Common myeloid progenitor, CD34-positive (primary cell): ENCODE data around the gene ATP6AP1.
A peak's percentile ranks its signal among the peaks of the same experiment; 100 is the strongest.
"Not testable (repeated sequence)": the region's sequence is repeated elsewhere in the genome, so short reads cannot be mapped to it uniquely, and the experiment has no call there.

Experiments used
- CTCF ChIA-PET: fragments of 350-600 bp; sonication (Branson Sonifier 250); formaldehyde crosslinking; loops from one replicate; lab custom pipeline; 2021; ENCODE audit warnings: antibody characterized with exemption; lab: Charles Lee
- POLR2A ChIA-PET: fragments of 350-600 bp; sonication (Branson Sonifier 250); formaldehyde crosslinking; loops from one replicate; lab custom pipeline; 2021; ENCODE audit warnings: antibody characterized with exemption; lab: Charles Lee
- DNase-seq, 3 donors: peaks; one replicate each; pipeline versions ENCODE4 v3.0.0 to v3.0.0-alpha.2; 2013
- H3K27ac ChIP-seq, 2 experiments: 1 replicate in 1 of 2; 2 replicates in 1 of 2; pipeline ENCODE4 v1.7.0; 2013; ENCODE audit warnings: inconsistent platforms in 2 of 2, low read length in 2 of 2, mild to moderate bottlenecking in 2 of 2, low read depth in 1 of 2, moderate library complexity in 1 of 2; ENCODE audit not compliant: severe bottlenecking in 2 of 2, insufficient read depth in 1 of 2, poor library complexity in 1 of 2
- H3K27me3 ChIP-seq, 5 experiments: replicated peaks in 2 of 5; 1 replicate in 3 of 5; 2 replicates in 2 of 5; pipeline versions ENCODE4 v1.6.1 to v1.7.0; 2013; ENCODE audit warnings: low read length in 4 of 5, mild to moderate bottlenecking in 2 of 5, moderate library complexity in 2 of 5, inconsistent platforms in 1 of 5; ENCODE audit not compliant: insufficient read depth in 5 of 5, control insufficient read depth in 4 of 5
- H3K36me3 ChIP-seq, 4 experiments: 1 replicate in 2 of 4; 2 replicates in 2 of 4; pipeline versions ENCODE4 v1.6.1 to v1.7.0; 2013; ENCODE audit warnings: low read length in 3 of 4, control low read depth in 1 of 4, mild to moderate bottlenecking in 1 of 4; ENCODE audit not compliant: control insufficient read depth in 4 of 4, insufficient read depth in 4 of 4
- H3K4me1 ChIP-seq, 4 experiments: 1 replicate in 3 of 4; 2 replicates in 1 of 4; pipeline versions ENCODE4 v1.6.1 to v1.7.1; 2013; ENCODE audit warnings: low read length in 3 of 4, mild to moderate bottlenecking in 3 of 4, control low read depth in 1 of 4, inconsistent platforms in 1 of 4, moderate library complexity in 1 of 4; ENCODE audit not compliant: control insufficient read depth in 4 of 4, insufficient read depth in 4 of 4; ENCODE audit errors: control extremely low read depth in 1 of 4
- H3K4me3 ChIP-seq, 7 experiments: 1 replicate in 4 of 7; 2 replicates in 3 of 7; pipeline versions ENCODE4 v1.5.1 to v1.7.0; 2013; ENCODE audit warnings: mild to moderate bottlenecking in 7 of 7, low read length in 6 of 7, moderate library complexity in 6 of 7, inconsistent platforms in 2 of 7, low read depth in 2 of 7, control low read depth in 1 of 7; ENCODE audit not compliant: insufficient read depth in 4 of 7, control insufficient read depth in 1 of 7; ENCODE audit errors: extremely low read depth in 1 of 7
- H3K9me3 ChIP-seq, 5 experiments: 1 replicate in 4 of 5; 2 replicates in 1 of 5; pipeline versions ENCODE4 v1.6.1 to v1.7.1; 2013; ENCODE audit warnings: low read length in 4 of 5, mild to moderate bottlenecking in 2 of 5, inconsistent platforms in 1 of 5, low read depth in 1 of 5, moderate library complexity in 1 of 5; ENCODE audit not compliant: control insufficient read depth in 4 of 5, insufficient read depth in 2 of 5; ENCODE audit errors: control extremely low read depth in 1 of 5
- WGBS: methylation state at CpG from one replicate; pipeline ENCODE4 v1.1.5; 2013; ENCODE audit not compliant: insufficient coverage; 5-methylcytosine and 5-hydroxymethylcytosine counted together

The ATP6AP1 gene

GRCh38 chrX:154399527-154400368 lies 28.7 kb upstream of the ATP6AP1 start:
- H3K27me3 ChIP-seq = no peaks in the 10 kb centered on the region
- POLR2A ChIA-PET = interaction anchor here (1.1 kb wide), 1 partner anchor 12 kb away, joined by 4 read pairs; no protein-coding TSS in a partner anchor
- peak overlapping the region in 1 of 2 experiments; percentile 97 for H3K27ac ChIP-seq
- peak overlapping the region in 6 of 7 experiments; percentile 71 to 89 (median 78) for H3K4me3 ChIP-seq
- 69% methylated on average over 7 of the region's 14 CpGs for WGBS
- peaks cover 0 to 22% (median 12%) of the 10 kb centered on the region in 4 experiments for H3K4me1 ChIP-seq
- no peak for DNase-seq
- CTCF ChIA-PET = interaction anchor here (0.7 to 1.3 kb wide), 5 partner anchors 9 to 386 kb away, joined by 3 read pairs; no protein-coding TSS in a partner anchor
- peaks cover 0 to 26% (median 16%) of the 10 kb centered on the region in 4 experiments for H3K36me3 ChIP-seq
- peaks cover 0 to 9% (median 0%) of the 10 kb centered on the region in 5 experiments for H3K9me3 ChIP-seq

GRCh38 chrX:154400369-154400817 lies 28.1 kb upstream of the ATP6AP1 start:
- H3K4me1 ChIP-seq = peaks cover 0 to 22% (median 12%) of the 10 kb centered on the region in 4 experiments
- H3K9me3 ChIP-seq, DNase-seq, H3K27me3 ChIP-seq, H3K27ac ChIP-seq, POLR2A ChIA-PET: not testable (repeated sequence)
- CTCF ChIA-PET = interaction anchor here (0.7 to 1.0 kb wide), 2 partner anchors 8 to 29 kb away, joined by 3 read pairs; no protein-coding TSS in a partner anchor
- H3K4me3 ChIP-seq = peak overlapping the region in 2 of 7 experiments; percentile 71 to 89
- 86% methylated on average over 3 of the region's 6 CpGs for WGBS
- H3K36me3 ChIP-seq = peaks cover 0 to 28% (median 16%) of the 10 kb centered on the region in 4 experiments

DNA sequence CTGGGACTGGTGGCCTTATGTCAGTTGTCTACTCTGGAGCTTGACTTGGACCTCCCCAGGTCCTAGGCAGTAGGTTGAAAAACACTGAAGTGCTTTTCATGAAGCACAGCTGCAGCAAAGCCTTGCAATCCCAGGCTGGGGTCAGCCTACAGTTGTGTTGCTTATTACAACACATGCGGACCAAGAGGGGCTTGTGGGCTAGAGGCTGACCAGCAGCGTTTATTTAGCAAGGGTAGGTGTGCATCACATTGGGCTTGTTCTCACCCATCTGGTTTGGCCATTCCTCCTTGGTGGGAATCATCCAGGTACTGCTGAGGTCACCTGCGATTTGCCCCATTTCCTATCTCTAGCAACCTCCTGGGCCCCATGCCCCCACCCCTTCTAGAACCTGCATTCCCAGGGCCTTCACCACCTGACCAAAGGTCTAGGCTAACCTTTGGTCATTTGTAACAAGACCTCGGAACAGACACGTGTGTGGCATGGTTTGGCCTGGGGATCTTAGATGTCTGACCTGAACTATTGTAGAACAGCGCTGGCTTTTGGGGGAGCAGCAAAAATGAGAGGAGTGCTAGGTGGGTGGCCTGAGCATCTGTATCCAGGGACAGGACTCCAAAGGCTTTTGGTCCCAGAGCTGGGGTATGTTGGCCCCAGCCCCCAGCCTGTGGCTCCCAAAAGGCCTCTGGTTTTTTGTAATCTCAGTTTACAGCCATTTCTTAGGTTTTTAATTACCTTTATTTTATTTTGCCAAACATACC lies 27.3 kb upstream of the ATP6AP1 start:
- Histone ChIP-seq H3K4me1 (peaks cover 0 to 22% (median 12%) of the 10 kb centered on the region in 4 experiments), H3K27ac (no peak overlapping the region), H3K27me3 (no peaks in the 10 kb centered on the region), H3K36me3 (peaks cover 0 to 28% (median 16%) of the 10 kb centered on the region in 4 experiments), H3K4me3 (no peak overlapping the region), H3K9me3 (peaks cover 0 to 9% (median 0%) of the 10 kb centered on the region in 5 experiments)
- DNase-seq = peak in 2 of 3 donors; percentile 41 to 44
- CTCF ChIA-PET = interaction anchor here (0.8 to 1.3 kb wide), 2 partner anchors 8 to 26 kb away, joined by 3 to 4 read pairs; partner anchors contain the start of gene DNASE1L1
- POLR2A ChIA-PET = interaction anchor here (1.6 kb wide), 1 partner anchor 11 kb away, joined by 5 read pairs; no protein-coding TSS in a partner anchor
- 83% methylated on average over 6 of the region's 6 CpGs for WGBS

GRCh38 chrX:154401918-154402621 lies 26.4 kb upstream of the ATP6AP1 start:
- Histone ChIP-seq H3K27me3 (no peaks in the 10 kb centered on the region), H3K36me3 (peaks cover 0 to 28% (median 16%) of the 10 kb centered on the region in 4 experiments), H3K4me3 (no peak overlapping the region), H3K4me1 (peaks cover 0 to 22% (median 10%) of the 10 kb centered on the region in 4 experiments), H3K9me3 (peaks cover 0 to 9% (median 0%) of the 10 kb centered on the region in 5 experiments), H3K27ac (no peak overlapping the region)
- ChIA-PET CTCF (interaction anchor here (1.3 kb wide), 1 partner anchor 26 kb away, joined by 3 read pairs; no protein-coding TSS in a partner anchor), POLR2A (interaction anchor here (1.6 kb wide), 1 partner anchor 10 kb away, joined by 5 read pairs; no protein-coding TSS in a partner anchor)
- no CpG with 5 or more reads among the region's 6 CpGs for WGBS
- DNase-seq = no peak

GRCh38 chrX:154402622-154403127 lies 25.8 kb upstream of the ATP6AP1 start:
- Histone ChIP-seq H3K4me3 (no peak overlapping the region), H3K27me3 (no peaks in the 10 kb centered on the region), H3K4me1 (peaks cover 0 to 17% (median 7%) of the 10 kb centered on the region in 4 experiments), H3K27ac (no peak overlapping the region), H3K9me3 (peaks cover 0 to 9% (median 0%) of the 10 kb centered on the region in 5 experiments), H3K36me3 (peaks cover 0 to 28% (median 16%) of the 10 kb centered on the region in 4 experiments)
- DNase-seq = no peak
- POLR2A ChIA-PET = interaction anchor here (1.6 kb wide), 1 partner anchor 10 kb away, joined by 5 read pairs; no protein-coding TSS in a partner anchor
- WGBS = 88% methylated on average over 19 of the region's 19 CpGs
- CTCF ChIA-PET = interaction anchor here (1.3 kb wide), 1 partner anchor 25 kb away, joined by 3 read pairs; no protein-coding TSS in a partner anchor

DNA sequence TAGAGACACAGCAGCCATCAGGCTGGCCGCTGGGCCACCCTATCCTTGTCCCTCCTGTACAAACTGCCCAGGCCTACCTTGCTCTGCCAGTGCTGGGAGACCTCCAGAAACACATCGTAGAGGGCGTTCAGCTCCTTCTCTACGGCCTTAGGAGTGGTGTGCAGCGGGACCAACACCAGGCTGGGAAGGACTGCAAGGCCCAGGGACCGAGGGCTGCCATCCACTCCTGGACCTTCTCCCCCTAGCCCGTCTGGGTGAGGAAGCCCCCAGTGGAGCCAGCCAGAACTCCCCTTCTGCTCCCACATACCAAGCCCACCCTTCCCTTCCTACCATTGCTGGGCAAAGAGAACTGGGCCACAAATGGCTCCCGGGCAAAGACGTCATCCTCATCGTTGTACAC lies 25.3 kb upstream of the ATP6AP1 start:
- WGBS = 93% methylated on average over 9 of the region's 10 CpGs

More for the DNA sequence above, 25.3 kb upstream of the ATP6AP1 start:
- Histone ChIP-seq H3K36me3 (peaks cover 0 to 28% (median 16%) of the 10 kb centered on the region in 4 experiments), H3K4me1 (peaks cover 0 to 16% (median 7%) of the 10 kb centered on the region in 4 experiments), H3K9me3 (peaks cover 0 to 7% (median 0%) of the 10 kb centered on the region in 5 experiments), H3K27ac (no peak overlapping the region), H3K4me3 (no peak overlapping the region), H3K27me3 (no peaks in the 10 kb centered on the region)
- ChIA-PET POLR2A (interaction anchor here (1.6 kb wide), 1 partner anchor 9 kb away, joined by 5 read pairs; no protein-coding TSS in a partner anchor), CTCF (interaction anchor here (0.6 kb wide), 1 partner anchor 132 kb away, joined by 3 read pairs; no protein-coding TSS in a partner anchor)
- no peak for DNase-seq
